22Rv1 (cell line): ENCODE data around the gene C10orf71.

ENCODE experiments used
- ZFX ChIP-seq: fragments of 450-650 bp; IDR thresholded peaks from 2 replicates; pipeline ENCODE4 v1.6.1; 2017; ENCODE audit warnings: antibody characterized with exemption, borderline replicate concordance
- TF ChIP-seq, protein P1 (sequence below): fragments of 450-650 bp; IDR thresholded peaks from 2 replicates; pipeline ENCODE4 v1.5.1; 2017; ENCODE audit warnings: mild to moderate bottlenecking

GRCh38 chr10:49362596-49363260 lies 63.8 kb downstream of the C10orf71 start:
- TF ChIP-seq, protein P1, sequence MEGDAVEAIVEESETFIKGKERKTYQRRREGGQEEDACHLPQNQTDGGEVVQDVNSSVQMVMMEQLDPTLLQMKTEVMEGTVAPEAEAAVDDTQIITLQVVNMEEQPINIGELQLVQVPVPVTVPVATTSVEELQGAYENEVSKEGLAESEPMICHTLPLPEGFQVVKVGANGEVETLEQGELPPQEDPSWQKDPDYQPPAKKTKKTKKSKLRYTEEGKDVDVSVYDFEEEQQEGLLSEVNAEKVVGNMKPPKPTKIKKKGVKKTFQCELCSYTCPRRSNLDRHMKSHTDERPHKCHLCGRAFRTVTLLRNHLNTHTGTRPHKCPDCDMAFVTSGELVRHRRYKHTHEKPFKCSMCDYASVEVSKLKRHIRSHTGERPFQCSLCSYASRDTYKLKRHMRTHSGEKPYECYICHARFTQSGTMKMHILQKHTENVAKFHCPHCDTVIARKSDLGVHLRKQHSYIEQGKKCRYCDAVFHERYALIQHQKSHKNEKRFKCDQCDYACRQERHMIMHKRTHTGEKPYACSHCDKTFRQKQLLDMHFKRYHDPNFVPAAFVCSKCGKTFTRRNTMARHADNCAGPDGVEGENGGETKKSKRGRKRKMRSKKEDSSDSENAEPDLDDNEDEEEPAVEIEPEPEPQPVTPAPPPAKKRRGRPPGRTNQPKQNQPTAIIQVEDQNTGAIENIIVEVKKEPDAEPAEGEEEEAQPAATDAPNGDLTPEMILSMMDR, result no peak
- TF ChIP-seq ZFX, result no peak
